Heart right ventricle (tissue), 16 donors: ENCODE results near the gene FRMD4B. TPM values are rescaled to one million over a fixed set of nuclear protein-coding genes. Genes with fewer than 3 reads are reported as not detected.
A peak's percentile ranks its signal among the peaks of the same experiment; 100 is the strongest.

Source experiments
- ATAC-seq, 8 donors: fragments of 200-7000 bp; cut with Tn5 transposase; one replicate each; pipeline ENCODE4 v1.9.1; 2020; ENCODE audit warnings: mild to moderate bottlenecking in 8 of 8, moderate library complexity in 8 of 8, moderate number of reproducible peaks in 1 of 8
- DNase-seq, 2 donors: peaks; one replicate each; pipeline ENCODE4 v3.0.0-alpha.2; 2020
- H3K27ac ChIP-seq, 10 donors: fragments of 200-600 bp; sonication (generic) in 2 of 10; one replicate each; pipeline versions ENCODE4 v1.5.0 to v1.8.0; 2020 to 2022; ENCODE audit warnings: mild to moderate bottlenecking in 3 of 10
- H3K27me3 ChIP-seq, 7 donors: fragments of 200-600 bp; one replicate each; pipeline ENCODE4 v1.8.0; 2021 to 2022; ENCODE audit warnings: mild to moderate bottlenecking in 2 of 7
- H3K36me3 ChIP-seq, 9 donors: fragments of 200-600 bp; sonication (generic) in 1 of 9; one replicate each; pipeline versions ENCODE4 v1.5.0 to v1.8.0; 2020 to 2022; ENCODE audit warnings: mild to moderate bottlenecking in 2 of 9
- H3K4me1 ChIP-seq, 9 donors: fragments of 200-600 bp; sonication (generic) in 1 of 9; one replicate each; pipeline versions ENCODE4 v1.5.0 to v1.8.0; 2020 to 2022; ENCODE audit warnings: mild to moderate bottlenecking in 4 of 9
- H3K4me3 ChIP-seq, 10 donors: fragments of 200-600 bp; sonication (generic) in 2 of 10; one replicate each; pipeline versions ENCODE4 v1.5.0 to v1.8.0; 2020 to 2022; ENCODE audit warnings: mild to moderate bottlenecking in 7 of 10, moderate library complexity in 2 of 10
- H3K9me3 ChIP-seq, 11 donors: fragments of 200-600 bp in 10 of 11; sonication (generic) in 2 of 11; one replicate each; pipeline versions ENCODE4 v1.5.0 to v1.8.0; 2013 to 2022; ENCODE audit warnings: mild to moderate bottlenecking in 2 of 11, control low read depth in 1 of 11, moderate library complexity in 1 of 11
- CTCF ChIP-seq, 9 donors: fragments of 200-600 bp; sonication (generic) in 2 of 9; IDR thresholded peaks; one replicate each; pipeline versions ENCODE4 v1.5.0 to v1.8.0; 2021 to 2022; ENCODE audit warnings: antibody characterized with exemption in 9 of 9, mild to moderate bottlenecking in 5 of 9, moderate library complexity in 1 of 9
- WGBS, 2 donors: extraction: QIAGEN DNeasy Blood & Tissue Kit; methylation state at CpG; one replicate each; pipeline ENCODE4 v1.1.7; 2013; ENCODE audit warnings: inconsistent platforms in 1 of 2; 5-methylcytosine and 5-hydroxymethylcytosine counted together
- intact Hi-C, 10 donors: fragments of 100-400 bp; cut with DNase I; formaldehyde crosslinking; loops; one replicate each; pipeline versions ENCODE4 v1.11.1 to v1.14.2; 2022
- polyA plus RNA-seq, 2 donors: library from polyadenylated mRNA; stranded (reverse); fragments of 200-250 nt; gene quantifications; one replicate each; pipeline ENCODE4 v1.2.3, GENCODE V29; 2013
- total RNA-seq, 10 donors: library from RNA; stranded (reverse); fragmentation: NEBNext Ultra II Directional in 3 of 10; extraction: Animal tissue kit (Norgen Biotek cat#: 25700) in 3 of 10; gene quantifications; one replicate each; pipeline versions ENCODE4 v1.2.1 to v1.2.4, GENCODE V29; 2021 to 2023
- donor health status: Arrhythmogenic right ventricular cardiomyopathy.
- donor health status: ischemic (EF 13 %, LVEDD 7.1; RV severe dilation, severe dysfunction).
- donor health status: healthy with polysubstance abuse.
- donor health status: DM: no; HTN: yes; CAD: no.
- donor health status: DM: no; HTN: no; CAD: no.
- donor health status: ischemic (EF 25% LVEDD 6.9; RV normal size, moderate dysfunction).
- donor health status: ischemic (EF 25% LVEDD 5.7; RV mildly dilated, moderate dysfunction).
- donor health status: healthy.
- donor health status: DM: yes; HTN: yes; CAD: no.
- donor health status: Ischemic cardiomyopathy.
- donor health status: ischemic (EF 35%, LVEDD 5.7; RV mildly dilated, moderate dysfunction).
- donor health status: nonischemic (EF 11% LVEDD 7.7; RV severe dilation, severe dysfunction).
- donor health status: DM: yes; HTN: yes; CAD: no.
- donor health status: PGD.
- donor health status: ischemic (EF 29% LVEDD 5.4; RV normal size, mild dysfunction).
- donor health status: nonischemic (EF 23%, LVEDD 6.1; RV moderate dilation, normal function).

The FRMD4B gene
- total and polyA plus RNA-seq, 12 donors = 4.1 to 31.0 (median 16.7) TPM

GRCh38 chr3:69120879-69121464 lies 264.9 kb downstream of the FRMD4B start:
- H3K9me3 ChIP-seq = no peaks in the 10 kb centered on the region
- H3K4me1 ChIP-seq = peaks cover 0 to 10% (median 6%) of the 10 kb centered on the region in 9 donors
- ATAC-seq (peak in 6 of 8 donors; percentile 38 to 61 (median 44)), DNase-seq (peak in 1 of 2 donors; percentile 77)
- peaks cover 0 to 6% (median 0%) of the 10 kb centered on the region in 9 donors for H3K36me3 ChIP-seq
- 0% methylated on average over 1 of the region's 1 CpG for WGBS, 2 donors
- peak overlapping the region in 9 of 10 donors; percentile 28 to 58 (median 49) for H3K4me3 ChIP-seq
- intact Hi-C loops = loop anchor here in 2 of 10 donors (1.0 to 5.0 kb wide), 2 partner anchors 39 to 185 kb away; partner anchors contain the start of genes ARL6IP5 (in 2 of the 2) and UBA3 (in 2 of the 2)
- H3K27me3 ChIP-seq = no peaks in the 10 kb centered on the region
- peak overlapping the region in 9 of 10 donors; percentile 62 to 88 (median 74) for H3K27ac ChIP-seq
- peak; percentile 78 to 98 (median 93) for TF ChIP-seq CTCF (IDR thresholded peaks at IDR 0.05)
